ENCODE measurements around the gene CRACR2A. TPM values are rescaled to one million over a fixed set of nuclear protein-coding genes. Genes with fewer than 3 reads are reported as not detected.

Gene CRACR2A
- total and polyA plus RNA-seq, 9 of the 15 experiments (the other 6 are each of a cell fraction or from before 2014, with no cell fraction given): 2.1 to 15.1 (median 10.4) TPM

GRCh38 chr12:3745152-3745551 lies 7.8 kb downstream of the CRACR2A start (continued):
- no peak for TF ChIP-seq ZBTB9 (CRISPR knock-in tag; IDR thresholded peaks at IDR 0.05)

GRCh38 chr12:3744229-3744901 lies 8.5 kb downstream of the CRACR2A start:
- peaks cover 17% of the 10 kb centered on the region; the same call in 1 of the 3 replicates for H3K36me3 ChIP-seq (ENCODE audit: control insufficient read depth, insufficient read depth, low read length)
- H3K27ac ChIP-seq (ENCODE audit: extremely low read depth, low read depth, low read length): no peak overlapping the region
- H3K9me1 ChIP-seq (ENCODE audit: control insufficient read depth, insufficient read depth, low read length): no peaks in the 10 kb centered on the region
- no peak overlapping the region for H3K9ac ChIP-seq (ENCODE audit: insufficient read depth in 1 of 2, low read depth in 2 of 2, low read length in 2 of 2)
- ChIA-PET POLR2A (interaction anchor here (1.2 kb wide), 1 partner anchor 8 kb away, joined by 3 read pairs; no protein-coding TSS in a partner anchor), CTCF (ENCODE audit: low intra/inter-chr PET ratio) (no interaction called here)
- intact Hi-C loops (cut with micrococcal nuclease): no loop called here
- no TSS peak for BruUV-seq (replicated peaks)
- WGBS (ENCODE audit: insufficient coverage, low coverage, missing lambda C conversion rate): 60% methylated on average over 6 of the region's 6 CpGs
- peaks cover 5% of the 10 kb centered on the region; the same call in 1 of the 3 replicates for H3K79me2 ChIP-seq (ENCODE audit: control insufficient read depth, insufficient read depth, low read length)
- ATAC-seq (no peak), FAIRE-seq (no peak), DNase-seq (ENCODE audit: extremely low read depth in 1 of 4, low spot score in 3 of 4) (no peak)
- in situ Hi-C loops (cut with MboI): no loop called here
- H3K4me1 ChIP-seq (replicated peaks in 1 of 2; ENCODE audit: control insufficient read depth in 2 of 2, insufficient read depth in 2 of 2, low read length in 2 of 2): no peaks in the 10 kb centered on the region; a peak in 2 of 5 replicates
- H4K20me1 ChIP-seq (replicated peaks; ENCODE audit: control insufficient read depth, insufficient read depth, low read length): no peaks in the 10 kb centered on the region
- no peak overlapping the region for H2AFZ ChIP-seq (ENCODE audit: low read depth, low read length)
- H3K4me2 ChIP-seq (ENCODE audit: insufficient read depth, low read length): no peak overlapping the region
- TF ChIP-seq RCOR1 (IDR thresholded peaks at IDR 0.05; ENCODE audit: borderline replicate concordance in 1 of 2, low read depth in 2 of 2, low read length in 2 of 2) (no peak), ELF1 (tag; IDR thresholded peaks at IDR 0.05) (no peak), ZNF518B (CRISPR knock-in tag; IDR thresholded peaks at IDR 0.05) (no peak), L3MBTL2 (IDR thresholded peaks at IDR 0.05) (no peak), POLR3A (IDR thresholded peaks at IDR 0.05; ENCODE audit: borderline replicate concordance, extremely low read depth, insufficient read depth, insufficient read length) (no peak), ARID1B (IDR thresholded peaks at IDR 0.05) (no peak), KAT8 (IDR thresholded peaks at IDR 0.05; ENCODE audit: low read depth) (no peak), ZZZ3 (IDR thresholded peaks at IDR 0.05) (no peak)
- H3K4me3 ChIP-seq: no peak overlapping the region
- no peaks in the 10 kb centered on the region for H3K27me3 ChIP-seq (ENCODE audit: control insufficient read depth in 2 of 2, insufficient read depth in 2 of 2, low read length in 2 of 2)
- no peaks in the 10 kb centered on the region for H3K9me3 ChIP-seq (replicated peaks; ENCODE audit: control insufficient read depth, insufficient read depth, low read depth, low read length)

Measured in K562 (cell line).